Coronary artery (tissue), 2 donors: ENCODE results near the gene ENTHD1.

Experiments used
- DNase-seq: peaks from one replicate; pipeline ENCODE4 v3.0.0-alpha.2; 2017; ENCODE audit warnings: low spot score
- H3K27ac ChIP-seq, 2 donors: fragments of 200-600 bp; sonication (generic); one replicate each; pipeline ENCODE4 v1.5.1; 2016 to 2019
- H3K4me3 ChIP-seq: fragments of 200-600 bp; sonication (generic); 2 replicates; pipeline ENCODE4 v1.5.1; 2016; ENCODE audit warnings: mild to moderate bottlenecking, moderate library complexity
- CTCF ChIP-seq: fragments of 200-600 bp; sonication (generic); IDR thresholded peaks from one replicate; pipeline ENCODE4 v1.5.1; 2019; ENCODE audit warnings: antibody characterized with exemption

ENTHD1 gene

GRCh38 chr22:39821008-39821407, 72.6 kb downstream of the ENTHD1 start:
- H3K27ac ChIP-seq: no peak overlapping the region
- TF ChIP-seq CTCF: no peak
- no peak overlapping the region for H3K4me3 ChIP-seq
- DNase-seq: no peak

GRCh38 chr22:39820256-39820655, 73.3 kb downstream of the ENTHD1 start:
- Histone ChIP-seq H3K27ac (no peak overlapping the region), H3K4me3 (no peak overlapping the region)
- TF ChIP-seq CTCF: no peak
- no peak for DNase-seq

GRCh38 chr22:39819429-39819828, 74.1 kb downstream of the ENTHD1 start:
- Histone ChIP-seq H3K27ac (no peak overlapping the region), H3K4me3 (no peak overlapping the region)
- no peak for DNase-seq
- TF ChIP-seq CTCF: no peak

GRCh38 chr22:39818094-39818493, 75.5 kb downstream of the ENTHD1 start:
- no peak for TF ChIP-seq CTCF
- no peak overlapping the region for H3K4me3 ChIP-seq
- DNase-seq: no peak
- H3K27ac ChIP-seq: no peak overlapping the region

GRCh38 chr22:39815932-39816331, 77.6 kb downstream of the ENTHD1 start:
- no peak overlapping the region for H3K4me3 ChIP-seq
- TF ChIP-seq CTCF: no peak
- no peak for DNase-seq
- H3K27ac ChIP-seq: no peak overlapping the region

GRCh38 chr22:39814899-39815298, 78.7 kb downstream of the ENTHD1 start:
- TF ChIP-seq CTCF: no peak
- no peak for DNase-seq
- H3K4me3 ChIP-seq: no peak overlapping the region

GRCh38 chr22:39809772-39810557, 83.6 kb downstream of the ENTHD1 start:
- H3K27ac ChIP-seq: no peak overlapping the region
- no peak overlapping the region for H3K4me3 ChIP-seq
- no peak for TF ChIP-seq CTCF
- DNase-seq: no peak

More at GRCh38 chr22:39814899-39815298, 78.7 kb downstream of the ENTHD1 start:
- H3K27ac ChIP-seq: no peak overlapping the region
